Measurements from ENCODE around the gene ACTR3C. TPM values are rescaled to one million over a fixed set of nuclear protein-coding genes. Genes with fewer than 3 reads are reported as not detected.

ACTR3C gene
- total and polyA plus RNA-seq, 2 of the 13 experiments (the other 11 are each of a cell fraction or from before 2014, with no cell fraction given): 3.8 to 7.5 TPM

DNA sequence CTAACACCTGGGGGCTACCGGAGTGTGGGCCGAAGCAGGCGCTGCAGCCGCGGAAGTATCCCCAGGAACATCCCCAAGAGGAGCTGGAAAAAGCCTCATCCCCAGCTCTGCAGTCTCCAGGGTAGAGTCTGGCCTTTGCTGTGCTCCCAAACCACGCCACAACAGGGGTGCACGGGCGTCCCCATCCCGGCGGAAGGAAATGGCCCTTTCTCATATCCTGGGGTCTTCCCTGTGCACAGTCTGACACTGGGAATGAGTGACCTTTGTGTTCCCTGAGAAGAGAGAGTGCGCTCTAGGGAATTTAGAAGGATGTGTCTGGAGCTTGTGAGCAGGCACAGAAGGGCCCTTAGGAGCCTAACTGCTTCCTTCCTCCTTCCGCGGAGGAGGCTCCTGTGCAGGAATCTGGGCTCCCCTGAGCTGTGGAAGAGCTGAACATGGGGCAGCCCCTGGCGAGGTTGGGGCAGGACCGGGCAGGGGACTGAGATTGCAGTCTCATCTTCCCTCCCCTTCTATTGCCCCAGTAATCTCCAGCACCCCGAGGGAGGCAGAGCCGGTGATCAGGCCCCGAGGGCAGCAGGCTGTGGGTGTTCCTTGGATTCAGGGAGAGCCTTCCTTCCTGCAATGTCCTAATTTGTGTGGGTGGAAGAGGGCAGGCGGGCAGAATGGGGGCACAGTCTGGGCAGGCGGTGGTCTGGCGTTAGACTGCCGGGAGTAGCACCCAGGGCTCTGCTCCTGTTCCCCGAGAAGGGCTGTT is 46.6 kb upstream of the ACTR3C start (continued):
- TF ChIP-seq, protein P1, sequence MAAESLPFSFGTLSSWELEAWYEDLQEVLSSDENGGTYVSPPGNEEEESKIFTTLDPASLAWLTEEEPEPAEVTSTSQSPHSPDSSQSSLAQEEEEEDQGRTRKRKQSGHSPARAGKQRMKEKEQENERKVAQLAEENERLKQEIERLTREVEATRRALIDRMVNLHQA (CRISPR knock-in tag; IDR thresholded peaks at IDR 0.05): no peak
- TF ChIP-seq TGIF2 (CRISPR knock-in tag; IDR thresholded peaks at IDR 0.05) (0 out of 2 replicates have a peak, but pooled peaks have one; percentile 57), BCL6 (CRISPR knock-in tag; IDR thresholded peaks at IDR 0.05) (peak; percentile 41; the same call in 1 of the 2 replicates), ETV6 (CRISPR knock-in tag; conservative IDR thresholded peaks at IDR 0.05) (0 out of 2 replicates have a peak, but pooled peaks have one; percentile 2), HMG20A (CRISPR knock-in tag; IDR thresholded peaks at IDR 0.05; ENCODE audit: borderline replicate concordance) (no peak), DMAP1 (CRISPR knock-in tag; IDR thresholded peaks at IDR 0.05) (no peak), TRIM24 (CRISPR knock-in tag; IDR thresholded peaks at IDR 0.05) (no peak), RFX3 (CRISPR knock-in tag; IDR thresholded peaks at IDR 0.05) (no peak), ZNF878 (CRISPR knock-in tag; IDR thresholded peaks at IDR 0.05) (0 out of 2 replicates have a peak, but pooled peaks have one; percentile 2), ZBTB7A (CRISPR knock-in tag; IDR thresholded peaks at IDR 0.05) (no peak), KDM4B (CRISPR knock-in tag; IDR thresholded peaks at IDR 0.05) (no peak), AGO2 (optimal IDR thresholded peaks at IDR 0.05; ENCODE audit: low read depth, low read length) (peak; percentile 28), RXRA (CRISPR knock-in tag; IDR thresholded peaks at IDR 0.05) (no peak), RORA (CRISPR knock-in tag; IDR thresholded peaks at IDR 0.05) (no peak), MIXL1 (CRISPR knock-in tag; IDR thresholded peaks at IDR 0.05) (no peak), RELA (CRISPR knock-in tag; IDR thresholded peaks at IDR 0.05) (no peak)
- TF ChIP-seq, protein P2, sequence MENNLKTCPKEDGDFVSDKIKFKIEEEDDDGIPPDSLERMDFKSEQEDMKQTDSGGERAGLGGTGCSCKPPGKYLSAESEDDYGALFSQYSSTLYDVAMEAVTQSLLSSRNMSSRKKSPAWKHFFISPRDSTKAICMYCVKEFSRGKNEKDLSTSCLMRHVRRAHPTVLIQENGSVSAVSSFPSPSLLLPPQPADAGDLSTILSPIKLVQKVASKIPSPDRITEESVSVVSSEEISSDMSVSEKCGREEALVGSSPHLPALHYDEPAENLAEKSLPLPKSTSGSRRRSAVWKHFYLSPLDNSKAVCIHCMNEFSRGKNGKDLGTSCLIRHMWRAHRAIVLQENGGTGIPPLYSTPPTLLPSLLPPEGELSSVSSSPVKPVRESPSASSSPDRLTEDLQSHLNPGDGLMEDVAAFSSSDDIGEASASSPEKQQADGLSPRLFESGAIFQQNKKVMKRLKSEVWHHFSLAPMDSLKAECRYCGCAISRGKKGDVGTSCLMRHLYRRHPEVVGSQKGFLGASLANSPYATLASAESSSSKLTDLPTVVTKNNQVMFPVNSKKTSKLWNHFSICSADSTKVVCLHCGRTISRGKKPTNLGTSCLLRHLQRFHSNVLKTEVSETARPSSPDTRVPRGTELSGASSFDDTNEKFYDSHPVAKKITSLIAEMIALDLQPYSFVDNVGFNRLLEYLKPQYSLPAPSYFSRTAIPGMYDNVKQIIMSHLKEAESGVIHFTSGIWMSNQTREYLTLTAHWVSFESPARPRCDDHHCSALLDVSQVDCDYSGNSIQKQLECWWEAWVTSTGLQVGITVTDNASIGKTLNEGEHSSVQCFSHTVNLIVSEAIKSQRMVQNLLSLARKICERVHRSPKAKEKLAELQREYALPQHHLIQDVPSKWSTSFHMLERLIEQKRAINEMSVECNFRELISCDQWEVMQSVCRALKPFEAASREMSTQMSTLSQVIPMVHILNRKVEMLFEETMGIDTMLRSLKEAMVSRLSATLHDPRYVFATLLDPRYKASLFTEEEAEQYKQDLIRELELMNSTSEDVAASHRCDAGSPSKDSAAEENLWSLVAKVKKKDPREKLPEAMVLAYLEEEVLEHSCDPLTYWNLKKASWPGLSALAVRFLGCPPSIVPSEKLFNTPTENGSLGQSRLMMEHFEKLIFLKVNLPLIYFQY (CRISPR knock-in tag; IDR thresholded peaks at IDR 0.05; ENCODE audit: borderline replicate concordance): 0 out of 2 replicates have a peak, but pooled peaks have one; percentile 2
- TF ChIP-seq, protein P3, sequence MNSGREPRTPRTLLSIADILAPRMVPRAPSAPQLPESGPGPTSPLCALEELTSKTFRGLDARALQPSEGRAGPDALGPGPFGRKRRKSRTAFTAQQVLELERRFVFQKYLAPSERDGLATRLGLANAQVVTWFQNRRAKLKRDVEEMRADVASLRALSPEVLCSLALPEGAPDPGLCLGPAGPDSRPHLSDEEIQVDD (CRISPR knock-in tag; IDR thresholded peaks at IDR 0.05; ENCODE audit: borderline replicate concordance): no peak
- TF ChIP-seq, protein P4, sequence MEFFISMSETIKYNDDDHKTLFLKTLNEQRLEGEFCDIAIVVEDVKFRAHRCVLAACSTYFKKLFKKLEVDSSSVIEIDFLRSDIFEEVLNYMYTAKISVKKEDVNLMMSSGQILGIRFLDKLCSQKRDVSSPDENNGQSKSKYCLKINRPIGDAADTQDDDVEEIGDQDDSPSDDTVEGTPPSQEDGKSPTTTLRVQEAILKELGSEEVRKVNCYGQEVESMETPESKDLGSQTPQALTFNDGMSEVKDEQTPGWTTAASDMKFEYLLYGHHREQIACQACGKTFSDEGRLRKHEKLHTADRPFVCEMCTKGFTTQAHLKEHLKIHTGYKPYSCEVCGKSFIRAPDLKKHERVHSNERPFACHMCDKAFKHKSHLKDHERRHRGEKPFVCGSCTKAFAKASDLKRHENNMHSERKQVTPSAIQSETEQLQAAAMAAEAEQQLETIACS (CRISPR knock-in tag; IDR thresholded peaks at IDR 0.05): no peak

Data from HepG2 (cell line).